NCI-H128 (cell line): ENCODE data around the gene CARMIL3.
A peak's percentile ranks its signal among the peaks of the same experiment; 100 is the strongest.

ENCODE experiments used
- DNase-seq: peaks from one replicate; lab custom pipeline; 2025; ENCODE audit not compliant: unreplicated experiment; lab: John Stamatoyannopoulos, UW

Gene CARMIL3

GRCh38 chr14:24075485-24076301 is 23.9 kb downstream of the CARMIL3 start:
- DNase-seq = no peak

DNA sequence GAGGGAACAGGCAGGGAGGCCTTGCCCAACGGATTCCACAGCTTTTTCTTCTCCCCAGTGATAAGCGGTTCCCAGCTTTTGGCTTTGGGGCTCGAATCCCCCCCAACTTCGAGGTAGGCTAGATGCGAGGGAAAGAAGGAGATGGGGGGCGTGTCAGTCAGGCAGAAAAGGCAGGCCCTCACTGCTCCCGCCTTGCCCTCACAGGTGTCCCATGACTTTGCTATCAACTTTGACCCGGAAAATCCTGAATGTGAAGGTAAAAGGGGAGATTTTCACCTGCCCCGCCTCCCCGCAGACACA is 24.4 kb downstream of the CARMIL3 start:
- no peak for DNase-seq

- no peak for DNase-seq
Measured at GRCh38 chr14:24077086-24077485, 25.3 kb downstream of the CARMIL3 start.

- no peak for DNase-seq
Measured at GRCh38 chr14:24078146-24078545, 26.3 kb downstream of the CARMIL3 start.

DNA sequence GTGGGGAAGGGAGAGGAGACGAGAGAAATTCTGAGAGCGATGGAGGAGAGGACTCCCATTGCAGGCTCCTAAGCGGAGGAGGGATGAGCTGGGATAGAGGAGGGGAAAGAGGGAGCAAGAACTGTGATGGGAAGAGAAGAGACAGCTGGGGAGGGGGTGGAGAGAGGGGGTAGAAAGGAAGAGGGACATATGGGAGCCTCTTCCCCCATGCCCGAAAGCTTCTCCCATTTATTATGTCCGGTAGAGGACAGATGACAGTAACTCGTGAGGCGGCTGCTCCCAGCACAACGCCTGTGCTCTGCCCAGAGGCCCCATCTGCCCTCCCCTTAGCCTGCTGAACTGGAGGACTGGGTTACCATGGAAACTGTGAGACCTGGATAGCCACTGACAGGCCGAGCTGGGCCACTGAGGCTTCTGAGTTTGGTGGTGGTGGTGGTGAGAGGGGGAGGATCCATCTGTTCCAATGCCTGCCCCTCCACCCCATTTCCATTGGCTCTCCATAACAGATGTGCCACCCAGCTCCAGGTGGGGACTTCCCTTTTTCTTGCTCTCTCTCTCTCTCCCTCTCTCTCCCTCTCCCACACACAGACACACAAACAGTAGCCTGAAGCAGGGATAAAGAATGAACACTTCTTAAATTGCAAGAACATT is 27.8 kb downstream of the CARMIL3 start:
- DNase-seq = no peak

- no peak for DNase-seq
Measured at GRCh38 chr14:24080142-24080530, 28.3 kb downstream of the CARMIL3 start.

- peak; percentile 16 for DNase-seq
Measured at GRCh38 chr14:24080888-24081738, 29.3 kb downstream of the CARMIL3 start.

DNA sequence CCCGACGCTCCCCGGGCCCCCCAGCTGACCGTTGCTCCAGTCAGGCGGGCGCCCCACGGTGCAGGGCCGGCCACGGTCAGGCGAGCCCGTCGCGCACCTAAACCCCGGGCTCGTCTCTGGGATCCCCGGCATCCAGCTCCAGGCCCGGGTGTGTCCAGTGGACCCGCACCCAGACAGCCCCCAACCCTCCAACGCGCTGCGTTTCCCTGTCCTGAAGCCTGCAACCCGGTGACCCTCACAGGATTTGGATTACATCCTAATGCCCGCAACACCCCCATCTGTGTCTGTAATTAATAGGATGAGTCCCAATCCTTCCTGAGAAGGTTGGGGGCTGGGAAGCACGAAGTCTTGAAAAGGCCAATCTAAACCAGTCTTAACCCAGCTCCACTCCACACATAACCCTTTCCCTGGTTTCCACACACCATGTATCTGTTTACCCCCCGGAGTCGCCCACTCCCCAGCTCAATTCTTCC is 30.0 kb downstream of the CARMIL3 start:
- DNase-seq = no peak

GRCh38 chr14:24082411-24083080 is 30.7 kb downstream of the CARMIL3 start:
- DNase-seq = no peak

GRCh38 chr14:24083462-24083861 is 31.7 kb downstream of the CARMIL3 start:
- DNase-seq = no peak

- no peak for DNase-seq
Measured at GRCh38 chr14:24084440-24084839, 32.6 kb downstream of the CARMIL3 start.

DNA sequence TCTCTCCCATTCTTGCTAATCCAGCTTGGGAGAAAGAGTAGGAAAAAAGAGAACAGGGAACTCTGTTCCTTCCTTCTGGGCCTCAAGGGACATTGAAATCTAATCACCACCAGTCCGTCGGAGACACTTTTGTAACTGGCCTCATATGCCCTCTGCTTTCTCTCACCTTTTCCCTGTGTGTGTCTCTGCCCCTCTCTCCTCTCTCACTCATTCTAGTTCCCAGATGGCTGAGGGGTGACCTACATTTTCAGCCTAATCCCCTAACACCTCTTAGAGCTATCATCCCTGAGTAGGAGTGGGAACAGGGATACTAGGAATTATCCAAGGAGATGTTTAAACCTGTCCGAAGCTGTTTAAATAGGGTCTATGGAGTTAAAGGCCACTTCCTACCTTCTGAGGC is 33.4 kb downstream of the CARMIL3 start:
- DNase-seq = no peak

- no peak for DNase-seq
Measured at GRCh38 chr14:24086193-24086955, 34.6 kb downstream of the CARMIL3 start.

- DNase-seq = no peak
Measured at GRCh38 chr14:24087004-24087403, 35.2 kb downstream of the CARMIL3 start.

DNA sequence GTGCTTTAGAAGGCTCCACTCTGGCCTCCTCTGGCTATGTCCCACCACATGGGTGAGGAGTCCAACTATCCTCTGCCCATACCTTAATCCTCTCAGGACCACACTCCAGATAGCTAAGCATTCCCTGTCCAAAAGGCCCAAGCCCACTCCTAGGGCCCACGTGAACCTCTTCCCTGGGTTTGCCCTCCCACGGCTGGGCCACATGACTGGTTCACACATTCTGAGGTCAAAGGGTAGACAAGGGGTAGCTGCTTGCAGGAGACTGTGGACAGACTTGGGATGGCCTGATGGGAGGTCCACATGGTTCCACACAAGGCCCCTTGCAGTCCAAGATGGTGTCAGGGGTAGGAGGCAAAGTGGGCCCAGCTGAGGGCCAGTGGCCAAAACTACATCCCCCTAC is 36.3 kb downstream of the CARMIL3 start:
- no peak for DNase-seq

DNA sequence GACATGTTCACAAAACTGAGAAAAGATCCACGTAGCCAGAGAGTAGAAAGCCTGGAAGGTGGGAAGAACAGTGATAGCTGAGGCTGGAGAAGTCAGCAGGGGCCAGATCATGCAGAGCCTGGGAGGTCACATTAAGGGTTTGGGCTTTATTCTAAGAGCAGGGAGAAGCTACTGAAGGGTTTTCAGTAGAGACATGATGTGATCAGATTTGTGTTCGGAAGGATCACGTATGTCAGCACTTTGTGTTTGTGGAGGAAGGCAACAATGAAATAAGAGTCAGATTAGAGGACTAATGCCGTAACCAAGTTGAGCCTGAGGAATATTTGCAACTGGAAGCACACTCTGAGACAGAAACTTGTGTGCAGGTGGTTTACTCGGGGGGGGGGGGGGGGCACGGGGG is 38.1 kb downstream of the CARMIL3 start:
- DNase-seq = no peak

GRCh38 chr14:24092110-24092504 is 40.3 kb downstream of the CARMIL3 start:
- no peak for DNase-seq

- DNase-seq = no peak
Measured at GRCh38 chr14:24092505-24093206, 40.8 kb downstream of the CARMIL3 start.

GRCh38 chr14:24093207-24093900 is 41.5 kb downstream of the CARMIL3 start:
- no peak for DNase-seq
